ENCODE results near the gene KCNK1. TPM values are rescaled to one million over a fixed set of nuclear protein-coding genes. Genes with fewer than 3 reads are reported as not detected.

KCNK1 gene
- total RNA-seq, 2 experiments from 2014 or later, result 0.21 to 0.44 TPM

DNA sequence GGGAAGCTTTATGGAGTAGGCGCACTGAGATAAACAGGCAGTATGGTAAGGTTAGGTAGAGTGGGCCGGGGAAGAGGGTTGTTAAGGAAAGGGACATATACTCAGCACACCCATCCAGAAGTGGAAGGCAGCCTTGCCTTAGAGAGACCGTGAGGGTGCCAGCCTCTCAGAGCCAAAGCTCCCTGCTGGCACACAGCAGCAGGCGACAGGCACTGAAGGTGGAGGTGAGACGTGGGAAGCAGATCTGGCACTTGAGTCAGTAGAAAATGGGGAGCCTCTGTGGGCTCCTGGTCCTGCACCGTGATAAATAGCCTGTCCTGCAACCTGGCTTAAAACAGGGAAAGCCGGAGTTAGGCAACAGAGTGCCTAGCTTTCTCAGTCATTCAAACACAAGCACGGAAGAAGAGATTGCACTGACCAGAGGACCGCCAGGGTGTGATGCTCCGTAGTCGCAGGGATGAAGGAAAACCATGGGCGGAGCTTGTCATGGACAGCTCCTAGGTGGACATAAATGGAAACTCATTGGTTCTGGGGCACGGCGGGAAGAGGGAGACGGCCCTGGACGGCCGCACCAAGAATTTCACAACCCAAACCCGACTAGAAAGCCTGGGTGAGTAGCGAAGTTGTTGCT lies 15.5 kb downstream of the KCNK1 start:
- Mint-ChIP-seq H3K27ac (no peak overlapping the region), H3K4me1 (ENCODE audit: low read depth) (no peaks in the 10 kb centered on the region), H3K27me3 (ENCODE audit: low read depth) (peaks cover 6% of the 10 kb centered on the region), H3K9me3 (no peaks in the 10 kb centered on the region), H3K4me3 (no peak overlapping the region), H3K36me3 (ENCODE audit: low read depth) (no peaks in the 10 kb centered on the region)
- no peak for DNase-seq
- intact Hi-C loops (cut with micrococcal nuclease), result no loop called here
- CTCF ChIA-PET, result no interaction called here

DNA sequence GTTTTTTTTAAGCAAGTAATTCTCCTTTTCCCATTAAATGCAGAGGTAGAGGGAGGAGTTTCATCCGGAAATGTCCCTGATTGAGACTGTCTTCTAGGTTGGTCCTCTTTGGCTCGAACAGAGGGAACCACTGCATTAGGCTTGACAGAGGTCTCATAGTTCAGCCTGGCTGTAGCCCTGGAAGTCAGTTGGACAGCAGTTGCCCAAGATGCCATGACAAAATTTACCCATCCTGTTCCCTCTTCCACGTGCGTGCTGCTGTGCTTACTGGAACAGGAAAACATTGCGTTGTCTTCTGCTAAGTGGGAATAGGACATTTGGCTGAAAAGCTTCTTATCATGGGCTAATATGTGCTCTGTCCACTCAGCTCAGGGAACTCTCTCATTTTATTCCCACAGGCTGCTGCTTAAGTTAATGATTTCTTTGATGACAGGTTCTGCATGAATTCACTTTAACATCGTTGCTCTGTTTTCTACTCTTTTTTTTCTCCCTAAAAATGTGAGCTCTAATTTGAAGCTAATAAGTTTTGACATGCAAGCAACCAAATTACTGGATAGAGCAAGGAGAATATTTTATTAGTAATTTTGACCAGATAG lies 18.0 kb downstream of the KCNK1 start:
- no peaks in the 10 kb centered on the region for H3K36me3 Mint-ChIP-seq (ENCODE audit: low read depth)
- CTCF ChIA-PET, result no interaction called here
- H3K4me1 Mint-ChIP-seq (ENCODE audit: low read depth), result no peaks in the 10 kb centered on the region
- intact Hi-C loops (cut with micrococcal nuclease), result no loop called here
- H3K27ac Mint-ChIP-seq, result no peak overlapping the region
- H3K4me3 Mint-ChIP-seq, result no peak overlapping the region
- H3K9me3 Mint-ChIP-seq, result no peaks in the 10 kb centered on the region
- peaks cover 15% of the 10 kb centered on the region for H3K27me3 Mint-ChIP-seq (ENCODE audit: low read depth)
- DNase-seq, result no peak

GRCh38 chr1:233632436-233632835 lies 18.5 kb downstream of the KCNK1 start:
- DNase-seq, result no peak
- H3K4me1 Mint-ChIP-seq (ENCODE audit: low read depth), result no peaks in the 10 kb centered on the region
- CTCF ChIA-PET, result no interaction called here
- H3K27me3 Mint-ChIP-seq (ENCODE audit: low read depth), result peaks cover 17% of the 10 kb centered on the region
- H3K9me3 Mint-ChIP-seq, result no peaks in the 10 kb centered on the region
- H3K27ac Mint-ChIP-seq, result no peak overlapping the region
- H3K36me3 Mint-ChIP-seq (ENCODE audit: low read depth), result no peaks in the 10 kb centered on the region
- H3K4me3 Mint-ChIP-seq, result no peak overlapping the region
- intact Hi-C loops (cut with micrococcal nuclease), result no loop called here

GRCh38 chr1:233635765-233636502 lies 22.0 kb downstream of the KCNK1 start:
- DNase-seq, result no peak
- no peaks in the 10 kb centered on the region for H3K9me3 Mint-ChIP-seq
- H3K27ac Mint-ChIP-seq, result no peak overlapping the region
- H3K4me1 Mint-ChIP-seq (ENCODE audit: low read depth), result no peaks in the 10 kb centered on the region
- CTCF ChIA-PET, result interaction anchor here (0.6 kb wide), 1 partner anchor 19 kb away, joined by 3 read pairs; no protein-coding TSS in a partner anchor
- no peaks in the 10 kb centered on the region for H3K36me3 Mint-ChIP-seq (ENCODE audit: low read depth)
- H3K27me3 Mint-ChIP-seq (ENCODE audit: low read depth), result peaks cover 24% of the 10 kb centered on the region
- H3K4me3 Mint-ChIP-seq, result no peak overlapping the region
- intact Hi-C loops (cut with micrococcal nuclease), result no loop called here

GRCh38 chr1:233636503-233636877 lies 22.6 kb downstream of the KCNK1 start:
- DNase-seq, result no peak
- H3K36me3 Mint-ChIP-seq (ENCODE audit: low read depth), result no peaks in the 10 kb centered on the region
- H3K4me3 Mint-ChIP-seq, result no peak overlapping the region
- CTCF ChIA-PET, result interaction anchor here (0.6 kb wide), 1 partner anchor 20 kb away, joined by 3 read pairs; no protein-coding TSS in a partner anchor
- H3K27ac Mint-ChIP-seq, result no peak overlapping the region
- H3K9me3 Mint-ChIP-seq, result no peaks in the 10 kb centered on the region
- H3K27me3 Mint-ChIP-seq (ENCODE audit: low read depth), result peaks cover 25% of the 10 kb centered on the region
- no peaks in the 10 kb centered on the region for H3K4me1 Mint-ChIP-seq (ENCODE audit: low read depth)
- intact Hi-C loops (cut with micrococcal nuclease), result no loop called here

DNA sequence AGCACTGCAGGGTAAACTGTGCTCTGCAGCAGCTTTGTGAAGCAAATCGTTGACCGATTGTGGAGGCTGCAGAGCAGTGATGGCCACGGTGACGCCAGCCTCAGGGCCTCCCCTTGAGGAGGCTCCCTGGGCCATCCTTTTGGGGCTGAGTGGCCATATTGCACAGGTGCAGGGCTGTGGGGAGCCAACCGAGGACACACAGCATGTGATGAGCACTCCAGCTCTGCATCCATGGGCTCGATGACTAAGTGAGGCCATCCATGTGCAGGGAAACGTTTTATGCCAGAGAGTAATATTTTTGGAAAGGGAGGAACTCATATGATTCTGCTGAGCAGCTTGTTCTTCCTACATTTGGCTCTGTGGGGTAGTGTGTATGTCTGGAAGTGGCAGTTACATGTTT lies 24.6 kb downstream of the KCNK1 start:
- CTCF ChIA-PET, result no interaction called here
- no peaks in the 10 kb centered on the region for H3K9me3 Mint-ChIP-seq
- no peaks in the 10 kb centered on the region for H3K36me3 Mint-ChIP-seq (ENCODE audit: low read depth)
- no peak overlapping the region for H3K27ac Mint-ChIP-seq
- no peaks in the 10 kb centered on the region for H3K4me1 Mint-ChIP-seq (ENCODE audit: low read depth)
- no peak for DNase-seq
- intact Hi-C loops (cut with micrococcal nuclease), result no loop called here
- no peak overlapping the region for H3K4me3 Mint-ChIP-seq
- H3K27me3 Mint-ChIP-seq (ENCODE audit: low read depth), result peaks cover 27% of the 10 kb centered on the region

- H3K27ac Mint-ChIP-seq, result no peak overlapping the region
- DNase-seq, result no peak
- H3K4me1 Mint-ChIP-seq (ENCODE audit: low read depth), result no peaks in the 10 kb centered on the region
- intact Hi-C loops (cut with micrococcal nuclease), result no loop called here
- H3K9me3 Mint-ChIP-seq, result no peaks in the 10 kb centered on the region
- CTCF ChIA-PET, result no interaction called here
- peaks cover 28% of the 10 kb centered on the region for H3K27me3 Mint-ChIP-seq (ENCODE audit: low read depth)
- no peaks in the 10 kb centered on the region for H3K36me3 Mint-ChIP-seq (ENCODE audit: low read depth)
- H3K4me3 Mint-ChIP-seq, result no peak overlapping the region
These were observed 25.7 kb downstream of the KCNK1 start for GRCh38 chr1:233639611-233640010.

GRCh38 chr1:233640179-233640578 lies 26.3 kb downstream of the KCNK1 start:
- Mint-ChIP-seq H3K9me3 (no peaks in the 10 kb centered on the region), H3K27me3 (ENCODE audit: low read depth) (peaks cover 29% of the 10 kb centered on the region), H3K27ac (no peak overlapping the region), H3K36me3 (ENCODE audit: low read depth) (no peaks in the 10 kb centered on the region), H3K4me3 (no peak overlapping the region), H3K4me1 (ENCODE audit: low read depth) (no peaks in the 10 kb centered on the region)
- CTCF ChIA-PET, result no interaction called here
- intact Hi-C loops (cut with micrococcal nuclease), result no loop called here
- DNase-seq, result no peak

- intact Hi-C loops (cut with micrococcal nuclease), result no loop called here
- Mint-ChIP-seq H3K27ac (no peak overlapping the region), H3K4me3 (no peak overlapping the region), H3K36me3 (ENCODE audit: low read depth) (no peaks in the 10 kb centered on the region), H3K9me3 (no peaks in the 10 kb centered on the region), H3K27me3 (ENCODE audit: low read depth) (peaks cover 26% of the 10 kb centered on the region), H3K4me1 (ENCODE audit: low read depth) (no peaks in the 10 kb centered on the region)
- CTCF ChIA-PET, result no interaction called here
- no peak for DNase-seq
These were observed 27.1 kb downstream of the KCNK1 start for GRCh38 chr1:233641029-233641428.

DNA sequence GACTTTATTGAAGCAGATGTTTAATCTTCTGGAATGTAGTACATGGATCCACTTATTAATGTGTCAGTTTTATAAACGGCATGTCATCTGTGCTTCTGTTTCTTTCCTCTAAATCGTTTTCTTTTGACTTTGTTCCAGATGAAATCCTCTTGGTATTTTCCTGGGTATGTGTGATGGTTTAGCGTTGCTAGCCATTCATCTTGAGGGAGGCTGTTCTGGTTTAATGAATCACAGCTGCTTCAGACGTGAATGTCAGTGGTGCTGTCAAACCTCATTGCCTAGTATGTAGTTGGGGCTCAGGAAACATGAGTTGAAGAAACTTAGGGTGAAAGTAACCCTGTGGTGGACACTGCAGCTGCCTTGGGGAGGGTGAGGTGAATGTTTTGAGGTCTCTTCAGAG lies 33.2 kb downstream of the KCNK1 start:
- H3K27me3 Mint-ChIP-seq (ENCODE audit: low read depth), result peaks cover 6% of the 10 kb centered on the region
- no peak overlapping the region for H3K4me3 Mint-ChIP-seq
- H3K27ac Mint-ChIP-seq, result no peak overlapping the region
- no peaks in the 10 kb centered on the region for H3K36me3 Mint-ChIP-seq (ENCODE audit: low read depth)
- H3K9me3 Mint-ChIP-seq, result no peaks in the 10 kb centered on the region
- no peak for DNase-seq
- no peaks in the 10 kb centered on the region for H3K4me1 Mint-ChIP-seq (ENCODE audit: low read depth)
- intact Hi-C loops (cut with micrococcal nuclease), result no loop called here
- CTCF ChIA-PET, result no interaction called here

DNA sequence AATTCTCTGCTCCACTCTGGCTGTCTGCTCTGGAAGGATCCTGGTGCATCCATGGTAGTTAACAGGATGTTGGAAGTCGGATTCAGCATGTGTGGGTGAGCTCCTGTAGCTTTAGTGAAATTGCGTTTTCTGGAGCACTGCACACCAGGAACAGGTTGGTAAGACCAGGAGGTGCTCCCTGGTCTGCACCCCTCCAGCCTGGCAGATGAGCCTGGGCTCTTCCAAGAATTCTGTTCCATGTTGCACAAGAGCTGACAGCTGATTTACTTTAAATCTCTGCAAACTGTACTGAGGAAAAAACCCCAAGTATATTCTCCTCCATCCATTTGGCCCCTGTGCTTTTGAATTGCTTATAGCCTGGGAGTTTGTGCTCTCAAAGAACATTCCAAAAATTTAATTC lies 33.7 kb downstream of the KCNK1 start:
- Mint-ChIP-seq H3K27me3 (ENCODE audit: low read depth) (peaks cover 6% of the 10 kb centered on the region), H3K27ac (no peak overlapping the region), H3K4me1 (ENCODE audit: low read depth) (no peaks in the 10 kb centered on the region), H3K36me3 (ENCODE audit: low read depth) (no peaks in the 10 kb centered on the region), H3K9me3 (no peaks in the 10 kb centered on the region), H3K4me3 (no peak overlapping the region)
- DNase-seq, result no peak
- CTCF ChIA-PET, result no interaction called here
- intact Hi-C loops (cut with micrococcal nuclease), result no loop called here

DNA sequence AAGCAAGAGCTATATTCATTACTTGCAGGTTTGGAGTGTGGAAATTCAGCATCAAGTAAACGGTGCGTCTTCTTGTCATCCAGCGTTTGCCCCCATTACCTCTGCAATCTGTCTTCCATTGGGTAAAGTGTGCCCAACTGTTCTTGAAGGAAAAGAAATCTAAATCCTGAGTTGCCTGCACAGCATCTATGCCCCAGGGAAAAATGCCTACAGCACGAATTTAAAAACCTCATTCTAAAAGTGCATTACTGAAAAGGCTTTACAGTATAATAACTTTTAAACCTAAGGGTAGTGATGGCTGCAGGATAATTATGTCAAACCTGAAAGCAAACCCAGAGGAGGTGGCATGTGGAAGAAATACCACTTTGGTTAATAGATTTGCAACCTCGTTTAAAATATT lies 37.2 kb downstream of the KCNK1 start:
- CTCF ChIA-PET, result no interaction called here
- no peak overlapping the region for H3K27ac Mint-ChIP-seq
- no peaks in the 10 kb centered on the region for H3K4me1 Mint-ChIP-seq (ENCODE audit: low read depth)
- peaks cover 2% of the 10 kb centered on the region for H3K27me3 Mint-ChIP-seq (ENCODE audit: low read depth)
- DNase-seq, result no peak
- intact Hi-C loops (cut with micrococcal nuclease), result no loop called here
- no peaks in the 10 kb centered on the region for H3K9me3 Mint-ChIP-seq
- H3K36me3 Mint-ChIP-seq (ENCODE audit: low read depth), result no peaks in the 10 kb centered on the region
- no peak overlapping the region for H3K4me3 Mint-ChIP-seq

All from activated naive CD4-positive, alpha-beta T cell treated with anti-CD3 and anti-CD28 coated beads for 36 hours (primary cell).